ENCODE measurements around the gene AFAP1. TPM values are rescaled to one million over a fixed set of nuclear protein-coding genes. Genes with fewer than 3 reads are reported as not detected.

Gene AFAP1, protein sequence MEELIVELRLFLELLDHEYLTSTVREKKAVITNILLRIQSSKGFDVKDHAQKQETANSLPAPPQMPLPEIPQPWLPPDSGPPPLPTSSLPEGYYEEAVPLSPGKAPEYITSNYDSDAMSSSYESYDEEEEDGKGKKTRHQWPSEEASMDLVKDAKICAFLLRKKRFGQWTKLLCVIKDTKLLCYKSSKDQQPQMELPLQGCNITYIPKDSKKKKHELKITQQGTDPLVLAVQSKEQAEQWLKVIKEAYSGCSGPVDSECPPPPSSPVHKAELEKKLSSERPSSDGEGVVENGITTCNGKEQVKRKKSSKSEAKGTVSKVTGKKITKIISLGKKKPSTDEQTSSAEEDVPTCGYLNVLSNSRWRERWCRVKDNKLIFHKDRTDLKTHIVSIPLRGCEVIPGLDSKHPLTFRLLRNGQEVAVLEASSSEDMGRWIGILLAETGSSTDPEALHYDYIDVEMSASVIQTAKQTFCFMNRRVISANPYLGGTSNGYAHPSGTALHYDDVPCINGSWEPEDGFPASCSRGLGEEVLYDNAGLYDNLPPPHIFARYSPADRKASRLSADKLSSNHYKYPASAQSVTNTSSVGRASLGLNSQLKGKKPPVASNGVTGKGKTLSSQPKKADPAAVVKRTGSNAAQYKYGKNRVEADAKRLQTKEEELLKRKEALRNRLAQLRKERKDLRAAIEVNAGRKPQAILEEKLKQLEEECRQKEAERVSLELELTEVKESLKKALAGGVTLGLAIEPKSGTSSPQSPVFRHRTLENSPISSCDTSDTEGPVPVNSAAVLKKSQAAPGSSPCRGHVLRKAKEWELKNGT
- 29.5 TPM for total RNA-seq

DNA sequence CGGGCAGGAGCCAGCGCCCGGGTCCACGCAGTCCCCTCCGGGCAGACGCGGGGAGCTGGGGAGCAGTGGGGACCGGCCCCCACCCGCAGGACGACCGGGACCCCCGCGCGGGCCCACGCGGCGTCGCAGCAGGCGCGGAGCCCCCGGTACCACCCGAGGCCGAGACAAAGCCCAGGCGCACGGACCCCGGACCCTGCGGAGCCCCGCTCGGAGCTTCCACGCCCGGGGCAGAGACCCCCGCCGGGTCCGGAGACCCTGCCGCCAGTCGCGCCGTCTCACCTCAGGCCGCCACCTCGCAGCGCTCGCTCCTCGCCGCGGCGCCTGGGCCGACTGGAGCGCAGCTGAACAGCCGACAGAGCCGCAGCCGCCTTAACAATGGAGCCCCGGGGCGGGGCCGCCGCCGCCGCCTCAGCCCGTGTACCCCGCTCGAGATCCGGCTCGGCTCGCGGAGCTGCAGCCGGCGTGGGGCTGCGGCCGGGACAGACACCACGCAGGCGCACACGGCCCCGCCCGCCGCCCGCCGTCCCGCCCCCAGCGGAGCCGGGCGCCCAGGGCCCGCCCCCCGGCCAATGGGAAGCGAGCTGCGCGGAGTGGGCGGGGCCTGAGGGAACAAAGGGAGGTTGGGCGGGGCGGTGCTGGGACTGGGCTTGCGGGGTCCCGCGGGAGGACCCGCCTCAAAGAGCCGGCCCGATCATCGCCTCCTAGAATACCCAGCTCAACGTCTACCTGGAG is at the start of gene AFAP1:
Gene AFAP1 (minus strand): TSS at position 485 of the 732 bp plus-strand sequence. CDS start 67,783 bp downstream, outside the sequence.
- peak; percentile 87 for DNase-seq (ENCODE audit: low spot score)

DNA sequence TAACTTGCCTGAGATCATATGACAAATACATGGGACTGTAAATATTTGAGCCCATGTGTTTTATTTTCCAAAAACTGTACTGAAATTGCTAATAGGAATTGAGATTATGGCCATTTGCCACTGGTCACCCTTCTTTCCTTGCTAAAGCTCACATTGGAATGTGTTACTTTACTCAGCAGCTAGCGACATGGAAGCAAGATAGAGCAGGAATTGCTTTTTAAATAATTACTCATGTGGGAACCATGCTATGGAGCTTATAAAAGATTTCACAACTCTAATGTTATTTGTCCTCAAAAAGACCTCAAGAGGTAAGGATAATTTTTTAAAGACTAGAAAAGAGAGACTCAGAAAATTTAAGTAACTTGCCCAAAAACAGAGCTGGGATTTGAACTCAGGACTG is 48.8 kb upstream of the AFAP1 start:
- no peak for DNase-seq (ENCODE audit: low spot score)

DNA sequence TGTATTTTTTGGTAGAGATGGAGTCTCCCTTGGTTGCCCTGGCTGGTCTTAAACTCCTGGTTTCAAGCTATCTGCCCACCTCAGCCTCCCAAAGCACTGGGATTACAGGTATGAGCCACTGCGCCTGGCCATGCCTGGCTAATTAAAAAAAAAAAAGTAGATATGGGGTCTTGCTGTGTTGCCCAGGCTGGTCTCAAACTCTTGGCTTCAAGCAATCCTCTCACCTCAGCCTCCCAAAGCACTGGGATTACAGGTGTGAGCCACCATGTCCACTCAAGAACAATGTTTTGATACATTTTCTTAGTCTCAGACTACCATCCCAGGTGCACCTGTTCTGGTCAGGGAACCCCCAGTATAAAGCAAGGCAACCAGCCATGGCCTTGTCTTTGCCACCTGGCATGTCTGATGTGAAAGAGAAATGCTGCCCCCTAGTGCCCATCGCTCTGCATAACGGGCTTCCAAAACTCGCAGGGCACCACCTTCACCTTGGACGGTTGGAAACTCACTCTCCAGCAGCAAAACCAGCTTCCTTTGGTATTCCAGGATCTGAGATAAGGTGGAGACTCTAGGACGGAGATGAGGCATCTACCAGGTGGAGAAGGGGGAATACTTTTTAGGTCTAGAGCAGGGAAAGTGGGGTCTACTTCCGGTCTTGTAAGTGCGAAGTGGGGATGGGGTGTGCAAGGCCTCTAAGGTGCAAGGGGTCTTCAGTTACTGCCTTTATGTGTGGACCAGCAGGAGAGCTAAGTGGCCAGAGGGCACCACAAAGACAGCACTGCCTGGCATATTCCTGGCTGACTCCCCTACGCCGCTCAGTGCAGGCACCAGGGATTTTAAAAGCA is 47.7 kb upstream of the AFAP1 start:
- DNase-seq (ENCODE audit: low spot score): peak; percentile 78

DNA sequence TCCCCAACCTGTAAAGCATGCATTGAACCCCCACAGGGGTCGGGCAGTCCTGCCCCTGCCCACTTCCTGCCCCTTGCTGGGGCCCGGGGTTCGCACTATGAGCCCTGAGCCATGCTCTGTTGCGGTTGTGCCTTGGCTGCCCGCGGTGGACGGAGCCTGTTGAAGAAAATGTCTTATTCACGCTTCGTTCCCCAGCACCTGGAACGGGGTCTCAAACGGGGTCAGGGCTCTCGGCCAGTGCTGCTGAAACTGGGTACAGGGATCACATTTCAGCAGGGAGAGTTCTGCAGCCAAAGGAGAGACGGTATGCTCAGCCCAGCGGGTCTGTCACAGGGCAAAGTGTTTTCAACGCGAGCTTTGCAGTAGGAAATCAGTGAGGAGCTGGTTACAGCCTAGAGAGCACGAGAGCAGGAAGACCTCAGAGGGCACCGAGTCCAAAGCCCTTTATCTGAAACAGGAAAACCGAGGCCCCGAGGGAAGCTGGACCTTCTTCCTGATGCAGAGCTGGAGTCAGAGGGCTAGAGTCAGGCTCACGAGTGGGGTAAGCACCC is 46.3 kb upstream of the AFAP1 start:
- no peak for DNase-seq (ENCODE audit: low spot score)

DNA sequence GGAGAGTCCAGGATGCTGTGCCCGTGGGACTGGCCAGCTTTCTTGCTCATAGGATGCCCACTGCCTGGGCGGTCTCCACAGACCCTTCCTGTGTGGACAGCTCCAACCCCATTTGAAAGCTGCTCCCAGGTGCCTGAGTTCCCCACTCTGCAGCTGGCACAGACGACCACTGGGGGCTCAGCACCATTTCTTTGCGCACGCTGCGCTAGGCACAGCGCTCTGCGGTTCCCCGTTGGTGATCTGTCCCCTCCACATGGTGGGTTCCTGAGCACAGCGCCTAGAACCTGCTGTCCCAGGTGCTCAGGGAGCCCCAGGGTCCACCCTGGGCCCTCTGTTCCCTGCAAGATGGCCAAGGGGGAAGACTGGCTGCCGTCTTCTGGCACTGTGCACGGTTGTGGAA is 45.4 kb upstream of the AFAP1 start:
- no peak for DNase-seq (ENCODE audit: low spot score)

DNA sequence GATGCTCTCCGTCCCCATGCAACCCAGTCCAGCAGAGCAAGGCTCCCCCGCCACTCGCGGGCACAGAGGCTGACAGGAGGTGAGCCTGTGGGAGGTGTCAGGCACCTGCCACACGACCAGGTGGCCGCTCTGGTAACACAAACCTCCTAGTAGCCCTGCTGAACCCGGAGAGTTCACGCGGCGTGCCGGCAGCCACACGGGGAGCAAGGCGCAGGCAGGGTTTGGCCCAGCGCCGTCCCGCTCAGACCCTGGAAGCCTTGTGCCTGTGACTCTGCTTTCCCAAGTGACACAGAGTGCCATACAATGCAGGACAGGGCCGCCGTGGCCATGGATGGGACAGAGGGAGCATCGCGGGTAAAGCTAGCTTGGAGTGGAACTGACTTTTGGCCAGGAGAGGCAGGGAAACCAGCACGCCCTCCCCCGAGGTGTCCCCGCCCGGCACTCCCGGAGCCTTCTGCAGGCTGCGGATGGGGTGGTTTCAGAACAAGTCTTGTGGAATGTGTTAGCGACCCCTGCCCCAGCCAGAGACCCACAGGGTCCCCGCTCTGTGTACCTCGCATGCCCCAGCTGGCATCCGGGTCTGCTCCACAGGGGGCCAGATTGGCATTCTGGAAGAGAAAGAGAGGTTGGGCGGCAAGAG is 44.7 kb upstream of the AFAP1 start:
- no peak for DNase-seq (ENCODE audit: low spot score)

DNA sequence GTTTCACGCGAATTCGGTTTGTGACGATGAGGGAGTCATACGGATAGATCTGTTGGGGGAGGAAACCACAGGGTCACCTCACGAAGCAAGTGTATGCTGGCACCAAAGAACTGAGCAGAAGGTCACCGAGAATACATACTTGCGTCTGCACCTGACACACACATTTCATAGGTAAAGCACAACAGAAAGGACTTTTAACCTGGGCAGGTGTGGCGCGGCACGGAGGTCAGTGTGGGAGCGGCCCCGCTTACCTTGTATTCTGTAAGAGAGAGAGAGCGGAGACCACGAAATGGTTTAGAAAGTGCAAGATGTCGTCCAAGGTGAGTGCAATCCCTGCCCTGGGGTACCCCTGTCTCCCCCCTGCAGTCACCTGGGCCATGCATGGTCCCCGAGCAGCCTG is 43.6 kb upstream of the AFAP1 start:
- no peak for DNase-seq (ENCODE audit: low spot score)

DNA sequence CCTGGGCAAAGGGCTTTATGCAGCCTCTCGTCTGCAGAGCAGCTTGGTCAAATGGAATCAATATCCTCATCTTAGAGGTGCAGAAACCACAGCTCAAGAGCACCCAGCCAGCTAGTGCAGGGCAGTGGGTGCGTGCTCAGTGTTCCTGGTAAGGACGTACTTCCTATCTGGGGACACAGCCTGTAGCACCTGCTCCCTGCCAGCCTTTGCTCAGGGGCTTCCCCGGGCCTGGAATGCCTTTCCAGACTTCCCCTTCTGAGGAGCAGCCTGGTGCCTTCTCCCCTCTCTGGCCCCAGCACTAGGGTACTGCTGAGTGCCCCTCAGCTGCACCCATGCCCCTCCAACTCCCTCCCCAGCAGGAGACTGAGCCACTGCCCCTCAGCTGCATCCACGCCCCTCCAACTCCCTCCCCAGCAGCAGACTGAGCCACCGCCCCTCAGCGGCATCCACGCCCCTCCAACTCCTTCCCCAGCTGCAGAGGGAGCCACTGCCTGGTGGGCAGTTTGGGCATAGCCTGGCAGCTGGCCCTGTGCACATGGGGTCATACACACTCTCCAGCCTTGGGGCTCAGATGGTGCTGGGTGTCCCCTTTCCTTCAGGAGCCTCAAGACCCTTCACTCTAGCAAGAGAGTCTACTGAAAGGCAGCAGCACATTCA is 42.2 kb upstream of the AFAP1 start:
- no peak for DNase-seq (ENCODE audit: low spot score)

DNA sequence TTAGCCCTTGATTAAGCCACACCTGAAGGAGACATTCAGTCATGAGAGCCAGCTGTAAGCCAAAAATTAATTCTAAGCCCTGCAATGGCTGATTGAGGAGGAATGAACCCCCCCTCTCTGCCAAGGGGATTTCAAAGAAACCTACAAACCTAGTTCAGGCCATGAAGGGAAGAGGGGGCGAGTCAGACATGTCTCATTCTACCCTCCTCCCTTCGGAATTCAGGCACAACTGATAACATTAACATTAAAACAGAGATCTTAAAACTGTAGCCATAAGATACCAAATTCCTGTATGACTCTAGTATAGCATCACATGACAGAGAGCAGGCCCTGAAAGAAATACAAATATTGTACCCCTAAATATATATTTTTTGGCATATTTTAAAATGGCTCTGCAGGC is 40.4 kb upstream of the AFAP1 start:
- DNase-seq (ENCODE audit: low spot score): no peak

DNA sequence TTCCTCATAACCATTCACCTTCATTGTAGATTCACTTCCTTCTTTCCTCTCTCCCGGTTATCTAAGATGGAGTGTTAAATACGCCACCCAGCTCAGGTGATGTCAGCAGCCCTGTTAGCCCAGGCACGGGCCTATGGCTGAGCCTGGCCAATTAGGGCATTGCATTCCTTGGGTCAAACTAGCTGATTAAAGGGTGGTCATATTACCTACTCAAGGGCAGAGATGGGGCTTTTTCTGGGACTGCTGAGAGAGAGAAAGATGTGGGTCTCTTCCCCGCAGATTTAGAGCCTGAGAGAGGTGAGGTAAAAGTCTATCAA is 39.9 kb upstream of the AFAP1 start:
- DNase-seq (ENCODE audit: low spot score): no peak

DNA sequence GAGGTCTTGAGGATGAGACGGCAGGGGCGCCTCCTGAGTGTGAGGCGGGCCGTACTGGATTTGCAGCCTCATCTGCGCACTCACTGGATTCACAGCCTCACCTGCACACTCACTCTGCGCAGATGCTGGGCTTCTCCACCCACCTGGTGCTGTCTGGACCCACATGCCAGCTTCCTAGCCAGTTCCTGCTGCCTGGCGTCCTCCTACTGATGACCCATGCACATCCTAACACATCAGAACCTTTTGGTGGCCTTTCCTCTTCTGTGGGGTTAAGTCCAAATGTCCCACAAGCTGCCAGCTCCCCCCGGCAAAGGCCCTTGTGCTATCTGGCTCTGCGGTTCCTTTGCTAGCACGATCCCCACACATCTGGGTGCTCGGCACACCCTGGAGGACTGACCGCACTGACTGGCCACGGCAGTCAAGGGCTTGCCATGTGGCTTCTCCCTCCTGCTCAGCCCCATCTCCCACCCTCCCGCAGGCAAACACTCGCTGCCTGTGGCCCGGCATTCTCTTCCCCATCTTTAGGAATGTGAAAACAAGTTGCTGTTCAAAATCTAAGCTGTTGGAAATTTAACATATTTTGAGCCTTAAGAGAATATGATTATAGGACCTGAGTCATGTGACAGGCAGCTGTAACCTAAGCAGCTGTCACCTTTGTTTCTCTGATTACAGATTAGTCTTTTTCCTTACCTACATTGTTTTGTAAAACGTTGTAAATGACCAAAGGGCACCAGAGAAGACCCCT is 39.4 kb upstream of the AFAP1 start:
- no peak for DNase-seq (ENCODE audit: low spot score)

DNA sequence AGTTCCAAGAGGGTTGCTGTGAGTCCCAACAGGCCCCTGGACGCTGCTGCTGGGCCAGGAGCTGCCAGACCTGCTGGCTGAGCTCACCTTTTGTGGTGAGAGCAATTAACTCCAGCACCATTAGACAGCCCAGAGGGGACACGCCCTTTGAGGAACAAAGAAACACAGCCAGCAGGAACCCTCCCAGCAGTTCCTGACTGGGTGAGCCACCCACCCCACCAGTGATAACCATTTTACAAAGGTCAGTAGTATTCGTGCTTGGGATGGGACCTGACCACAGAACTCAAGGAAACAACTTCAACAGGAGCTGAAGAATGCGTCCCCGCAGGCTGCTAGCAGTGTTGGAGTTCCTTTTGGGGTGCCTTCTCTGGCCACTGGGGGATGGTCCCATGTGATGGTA is 38.8 kb upstream of the AFAP1 start:
- no peak for DNase-seq (ENCODE audit: low spot score)

DNA sequence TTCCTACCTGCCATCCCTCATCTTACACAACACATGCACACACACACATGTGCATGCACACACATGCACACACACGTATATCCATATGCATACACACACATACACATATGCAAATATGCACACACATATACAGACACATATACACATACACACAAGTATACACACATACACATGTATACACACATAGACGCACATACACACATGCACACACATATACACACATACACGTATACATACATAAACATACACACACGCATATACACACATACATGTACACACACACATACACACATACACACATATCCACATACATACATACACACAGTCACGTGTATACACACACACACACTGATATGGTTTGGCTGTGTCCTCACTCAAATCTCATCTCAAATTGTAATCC is 37.0 kb upstream of the AFAP1 start:
- DNase-seq (ENCODE audit: low spot score): no peak

DNA sequence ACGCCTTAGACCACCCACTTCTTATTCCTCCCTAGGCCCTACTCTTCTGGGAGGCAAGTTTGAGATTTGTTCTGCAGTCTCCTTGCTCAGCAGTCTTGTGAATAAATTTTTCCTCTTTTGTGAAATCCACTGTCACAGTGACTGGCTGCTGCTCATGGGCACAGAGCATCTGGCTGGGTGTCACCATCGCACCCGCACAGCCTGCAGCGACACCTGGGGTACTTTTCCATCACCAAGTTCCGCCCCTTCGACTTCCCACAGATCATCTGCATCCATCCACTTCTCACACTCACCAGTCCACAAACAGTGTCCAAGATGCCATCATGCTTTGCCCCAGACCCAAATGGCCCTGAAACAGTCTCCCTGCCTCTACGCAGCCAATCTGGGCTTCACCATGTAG is 36.4 kb upstream of the AFAP1 start:
- DNase-seq (ENCODE audit: low spot score): no peak

DNA sequence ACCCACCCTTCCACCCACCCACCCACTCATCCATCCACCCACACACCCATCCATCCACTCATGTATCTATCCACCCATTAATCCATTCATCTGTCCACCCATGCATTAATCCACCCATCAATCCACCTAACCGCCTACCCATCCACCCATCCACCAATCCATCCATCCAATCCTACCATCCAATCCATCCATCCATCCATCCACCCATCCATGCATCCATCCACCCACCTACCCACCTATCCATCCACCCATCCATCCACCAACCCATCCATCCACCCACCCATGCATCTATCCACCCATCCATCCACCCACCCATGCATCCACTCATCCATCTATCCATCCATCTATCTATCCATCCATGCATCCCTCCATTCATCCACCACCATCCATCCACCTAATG is 34.8 kb upstream of the AFAP1 start:
- no peak for DNase-seq (ENCODE audit: low spot score)

DNA sequence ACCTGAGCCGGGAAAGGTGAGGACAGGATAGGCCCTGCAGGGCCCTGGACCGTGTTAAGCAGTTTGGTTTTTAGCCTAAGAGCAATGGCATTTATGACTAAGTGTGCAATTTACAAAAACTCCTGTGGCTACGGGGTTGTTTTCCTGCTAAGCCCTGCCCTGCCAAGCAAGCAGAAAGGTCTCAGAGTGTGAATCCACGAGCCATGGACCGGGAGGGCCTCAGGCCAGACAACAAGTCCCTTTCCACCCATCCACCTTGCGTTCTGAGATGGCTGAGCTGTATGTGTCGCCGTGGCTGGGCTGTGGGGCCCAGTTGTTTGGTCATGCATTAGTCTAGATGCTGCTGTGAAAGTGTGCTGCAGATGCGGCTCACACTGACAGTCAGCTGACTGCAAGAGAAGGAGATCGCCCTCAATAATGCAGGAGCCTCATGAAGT is 33.9 kb upstream of the AFAP1 start:
- no peak for DNase-seq (ENCODE audit: low spot score)

DNA sequence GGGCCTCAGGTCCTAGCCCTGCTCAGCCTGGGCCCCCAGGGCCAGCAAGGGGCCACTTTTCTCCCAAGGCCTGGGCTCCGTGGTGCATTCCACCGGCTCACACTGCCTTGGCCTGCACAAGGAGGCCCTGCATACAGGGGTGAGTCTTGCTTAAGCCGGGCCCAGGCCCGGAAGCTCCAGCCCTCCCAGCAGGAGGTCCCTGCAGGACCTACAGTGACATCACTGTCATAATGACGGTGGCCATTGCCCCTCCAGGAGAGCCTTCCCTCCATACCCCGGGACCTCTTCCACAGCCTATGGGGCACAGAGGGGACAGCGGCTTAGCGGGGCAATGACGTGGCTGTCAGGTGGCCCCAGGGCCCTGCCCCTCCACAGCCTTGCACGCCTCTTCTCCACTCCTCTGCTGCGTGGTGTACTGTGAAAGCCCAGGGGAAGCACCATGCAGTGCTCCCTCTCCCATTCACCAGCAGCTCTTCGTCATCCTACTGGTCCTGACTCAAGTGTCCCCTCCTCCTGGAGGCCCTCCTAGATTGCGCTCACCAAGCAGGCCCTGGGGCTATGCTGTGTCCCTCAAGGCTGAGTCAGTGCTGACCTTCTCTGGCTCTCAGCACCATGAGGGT is 32.3 kb upstream of the AFAP1 start:
- no peak for DNase-seq (ENCODE audit: low spot score)

DNA sequence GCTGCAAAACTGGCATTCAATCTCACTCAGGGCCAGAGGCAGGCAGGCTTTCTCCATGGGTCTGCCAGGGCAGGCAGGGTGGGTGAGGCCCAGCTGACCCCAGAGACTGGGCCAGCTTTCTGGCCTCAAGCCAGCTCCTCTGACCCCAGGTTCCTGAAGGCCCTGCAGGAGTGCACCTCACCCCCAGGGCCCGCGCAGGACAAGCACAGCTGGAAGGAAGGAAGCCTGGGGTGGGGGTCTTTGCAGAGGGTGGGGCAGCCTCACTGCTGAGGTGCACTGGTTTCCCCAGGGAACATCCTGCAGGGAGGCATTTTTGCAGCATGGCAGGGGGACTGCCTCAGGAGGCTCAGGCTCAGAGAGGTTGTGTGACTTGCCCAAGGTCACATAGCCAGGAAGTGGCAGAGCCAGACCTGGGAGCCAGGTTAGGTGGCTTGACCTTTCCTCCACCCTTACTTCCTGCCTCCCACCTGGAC is 31.5 kb upstream of the AFAP1 start:
- DNase-seq (ENCODE audit: low spot score): no peak

DNA sequence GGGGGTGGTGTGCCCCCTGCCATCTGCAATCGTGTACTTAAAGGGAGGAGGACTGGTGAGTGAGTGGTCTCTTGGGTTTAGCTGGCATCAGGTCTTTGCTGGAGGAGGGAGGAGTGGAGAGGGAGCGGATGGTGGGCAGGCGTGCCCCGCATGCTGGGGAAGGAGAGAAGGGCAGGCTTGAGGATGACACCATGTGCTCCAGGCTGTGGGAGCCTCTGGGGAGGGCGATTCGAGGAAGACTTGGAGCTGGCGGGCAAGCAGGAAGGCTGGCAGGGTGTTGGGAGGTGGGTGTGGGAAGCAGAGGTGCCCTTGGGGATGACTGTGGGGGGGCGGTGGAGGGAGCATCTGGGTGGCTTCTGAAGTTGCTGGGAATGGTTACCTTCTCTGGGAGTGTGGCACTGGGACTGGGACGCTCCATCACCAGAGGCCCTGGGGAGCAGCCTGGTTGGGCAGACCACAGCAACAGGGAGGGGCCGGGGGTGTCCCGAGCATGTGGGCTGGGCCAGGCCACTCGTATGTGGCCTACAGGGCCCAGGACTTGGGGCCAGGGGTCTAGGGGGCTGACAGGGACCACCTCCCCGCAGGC is 30.8 kb upstream of the AFAP1 start:
- DNase-seq (ENCODE audit: low spot score): no peak
